HepG2 (cell line): Measurements from ENCODE around the gene ARFGAP2. TPM values are rescaled to one million over a fixed set of nuclear protein-coding genes. Genes with fewer than 3 reads are reported as not detected.

Experiments
- ATAC-seq: fragments of 200-7000 bp; cut with Tn5 transposase; 3 replicates; pipeline ENCODE4 v1.9.1; 2020; ENCODE audit warnings: mild to moderate bottlenecking, moderate library complexity
- BruUV-seq: library from RNA; stranded (reverse); fragments of 400-500 nt; replicated peaks from 2 replicates; lab custom pipeline; 2021; lab: Mats Ljungman, UMichigan
- CTCF ChIA-PET: fragments of 300-600 bp; formaldehyde crosslinking; extraction: SDS; loops from one replicate; lab custom pipeline; 2021; ENCODE audit warnings: low total read pairs, inconsistent platforms, low intra/inter-chr PET ratio; lab: Yijun Ruan, JAX
- POLR2A ChIA-PET: fragments of 350-600 bp; sonication (Branson Sonifier 250); formaldehyde crosslinking; loops from one replicate; lab custom pipeline; 2020; ENCODE audit warnings: antibody characterized with exemption, inconsistent platforms; lab: Yijun Ruan, JAX
- DNase-seq: peaks from one replicate; pipeline ENCODE4 v3.0.0-alpha.2; 2015; ENCODE audit warnings: low spot score
- FAIRE-seq: peaks from 3 replicates; lab custom pipeline; 2011; peaks lifted over from hg19 to GRCh38; lab: Jason Lieb, UNC
- H2AFZ ChIP-seq: one replicate; pipeline ENCODE4 v1.6.1; 2011; ENCODE audit warnings: low read length, inconsistent platforms
- H3K27ac ChIP-seq: fragments of 300-600 bp; 3 replicates; pipeline ENCODE4 v1.8.0; 2011; ENCODE audit warnings: mixed run types, mild to moderate bottlenecking, mixed read lengths, low read length, inconsistent platforms; ENCODE audit not compliant: insufficient read depth; ENCODE audit errors: extremely low read length
- H3K27me3 ChIP-seq, 2 experiments: fragments of 200-600 bp in 1 of 2; 2 replicates in 1 of 2; 3 replicates in 1 of 2; pipeline versions ENCODE4 v1.6.0 to v1.8.0; 2011; ENCODE audit warnings: low read length in 2 of 2, mild to moderate bottlenecking in 2 of 2, moderate library complexity in 2 of 2, inconsistent platforms in 1 of 2; ENCODE audit not compliant: insufficient read depth in 2 of 2, control insufficient read depth in 1 of 2
- H3K36me3 ChIP-seq, 2 experiments: fragments of 200-600 bp in 1 of 2; replicated peaks in 1 of 2; 2 replicates in 1 of 2; 3 replicates in 1 of 2; pipeline versions ENCODE4 v1.5.1 to v1.8.0; 2011; ENCODE audit warnings: low read length in 2 of 2, inconsistent platforms in 1 of 2; ENCODE audit not compliant: insufficient read depth in 2 of 2, control insufficient read depth in 1 of 2
- H3K4me1 ChIP-seq: 2 replicates; pipeline ENCODE4 v1.5.1; 2012; ENCODE audit warnings: low read length, inconsistent platforms; ENCODE audit not compliant: insufficient read depth
- H3K4me2 ChIP-seq: 2 replicates; pipeline ENCODE4 v1.6.0; 2011; ENCODE audit warnings: low read depth, low read length, inconsistent platforms
- H3K4me3 ChIP-seq, 3 experiments: fragments of 200-600 bp in 1 of 3; sonication (generic), shearing (Covaris generic) in 1 of 3; replicated peaks in 1 of 3; 2 replicates each; pipeline ENCODE4 v1.5.1; 2011 to 2016; ENCODE audit warnings: low read length in 3 of 3, inconsistent platforms in 2 of 3, low read depth in 2 of 3, mild to moderate bottlenecking in 2 of 3, control low read depth in 1 of 3, mixed read lengths in 1 of 3; ENCODE audit not compliant: insufficient read depth in 1 of 3
- H3K79me2 ChIP-seq: one replicate; pipeline ENCODE4 v1.6.1; 2011; ENCODE audit warnings: low read length, inconsistent platforms; ENCODE audit not compliant: insufficient read depth
- H3K9ac ChIP-seq: 2 replicates; pipeline ENCODE4 v1.6.0; 2011; ENCODE audit warnings: mild to moderate bottlenecking, low read depth, low read length, inconsistent platforms; ENCODE audit not compliant: insufficient read depth
- H3K9me3 ChIP-seq: 2 replicates; pipeline ENCODE4 v1.5.1; 2012; ENCODE audit warnings: mild to moderate bottlenecking, low read length
- H4K20me1 ChIP-seq: 2 replicates; pipeline ENCODE4 v1.6.0; 2011; ENCODE audit warnings: inconsistent platforms, mild to moderate bottlenecking, low read length, moderate library complexity; ENCODE audit not compliant: insufficient read depth
- FOSL2 ChIP-seq: sonication (generic); formaldehyde crosslinking; IDR thresholded peaks from 2 replicates; pipeline ENCODE4 v1.4.0; 2020; ENCODE audit warnings: missing genetic modification reagents
- FOXA1 ChIP-seq, 2 experiments: fragments of 450-650 bp in 1 of 2; sonication (generic) in 1 of 2; formaldehyde crosslinking in 1 of 2; IDR thresholded peaks; 2 replicates each; pipeline versions ENCODE4 v1.4.0 to v1.6.1; 2016 to 2020; ENCODE audit warnings: missing genetic modification reagents in 1 of 2
- KDM2A ChIP-seq: sonication (generic); formaldehyde crosslinking; IDR thresholded peaks from 2 replicates; pipeline ENCODE4 v1.4.0; 2020; ENCODE audit warnings: low read depth, missing genetic modification reagents, borderline replicate concordance
- MED1 ChIP-seq: sonication (generic); formaldehyde crosslinking; IDR thresholded peaks from 2 replicates; pipeline ENCODE4 v1.4.0; 2020; ENCODE audit warnings: missing genetic modification reagents
- NR2C2 ChIP-seq: sonication (generic); formaldehyde crosslinking; IDR thresholded peaks from 2 replicates; pipeline ENCODE4 v1.4.0; 2020; ENCODE audit warnings: missing genetic modification reagents, mild to moderate bottlenecking, moderate library complexity, borderline replicate concordance
- PPARG ChIP-seq: conservative IDR thresholded peaks from 2 replicates; pipeline ENCODE4 v1.6.1; 2016; ENCODE audit warnings: missing biosample characterization, missing genetic modification reagents
- SRF ChIP-seq: IDR thresholded peaks from 2 replicates; pipeline ENCODE4 v1.6.1; 2011; ENCODE audit warnings: mild to moderate bottlenecking, low read depth, low read length, moderate library complexity
- ZC3H4 ChIP-seq: sonication (generic); formaldehyde crosslinking; IDR thresholded peaks from 2 replicates; pipeline ENCODE4 v1.4.0; 2020; ENCODE audit warnings: missing genetic modification reagents, borderline replicate concordance
- ZKSCAN1 ChIP-seq: fragments of 150-350 bp; IDR thresholded peaks from 2 replicates; pipeline ENCODE4 v1.6.1; 2014; ENCODE audit warnings: low read length
- ZNF101 ChIP-seq: sonication (generic); formaldehyde crosslinking; IDR thresholded peaks from 2 replicates; pipeline ENCODE4 v1.4.0; 2020; ENCODE audit warnings: mild to moderate bottlenecking, low read depth, missing genetic modification reagents, borderline replicate concordance
- ZNF496 ChIP-seq: sonication (generic); formaldehyde crosslinking; IDR thresholded peaks from 2 replicates; pipeline ENCODE4 v1.8.1; 2023; ENCODE audit warnings: mild to moderate bottlenecking, moderate library complexity, missing genetic modification reagents; ENCODE audit not compliant: insufficient replicate concordance
- ZNF510 ChIP-seq: sonication (generic); formaldehyde crosslinking; IDR thresholded peaks from 2 replicates; pipeline ENCODE4 v1.4.0; 2020; ENCODE audit warnings: low read depth, mild to moderate bottlenecking, missing genetic modification reagents
- ZNF766 ChIP-seq: sonication (generic); formaldehyde crosslinking; IDR thresholded peaks from 2 replicates; pipeline ENCODE4 v1.5.0; 2020; ENCODE audit warnings: missing genetic modification reagents, borderline replicate concordance
- WGBS: methylation state at CpG from one replicate; pipeline ENCODE4 v1.1.6; 2017; ENCODE audit warnings: low lambda C conversion rate; 5-methylcytosine and 5-hydroxymethylcytosine counted together
- in situ Hi-C: cut with HindIII; loops from 2 replicates; pipeline ENCODE4 v1.10.0; 2017; ENCODE audit warnings: low pct_unique_long_range_greater_than_20kb; ENCODE audit not compliant: extremely low pct_ligation_motif_present
- intact Hi-C: fragments of 100-400 bp; cut with micrococcal nuclease; formaldehyde crosslinking; loops from one replicate; pipeline ENCODE4 v1.10.0; 2022; ENCODE audit not compliant: unreplicated experiment
- polyA plus RNA-seq, 8 experiments: library from polyadenylated mRNA; depleted of rRNA in 3 of 8; stranded (reverse) in 7 of 8; unstranded in 1 of 8; fragments of >200 nt; fragmentation: Illumina TruSeq in 4 of 8; extraction: Trizol in 4 of 8; gene quantifications; 2 replicates each; pipeline versions ENCODE4 v1.2.1 to v1.2.3, GENCODE V29; 2011 to 2016; ENCODE audit warnings: low read depth in 4 of 8, missing spikeins in 1 of 8, mixed read lengths in 1 of 8; ENCODE audit not compliant: insufficient read depth in 1 of 8
- total RNA-seq, 5 experiments: library from RNA; depleted of rRNA; stranded (reverse); fragments of >200 nt; fragmentation: Illumina TruSeq; extraction: Trizol; gene quantifications; 2 replicates each; pipeline ENCODE4 v1.2.3, GENCODE V29; 2016; ENCODE audit warnings: low read depth in 1 of 5
- TF ChIP-seq, protein P1 (sequence below): sonication (generic); formaldehyde crosslinking; IDR thresholded peaks from 2 replicates; pipeline ENCODE4 v1.4.0; 2020; ENCODE audit warnings: missing genetic modification reagents, borderline replicate concordance
- TF ChIP-seq, protein P2 (sequence below): sonication (generic); formaldehyde crosslinking; IDR thresholded peaks from 2 replicates; pipeline ENCODE4 v1.5.0; 2020; ENCODE audit warnings: mild to moderate bottlenecking, missing genetic modification reagents

The ARFGAP2 gene
- total and polyA plus RNA-seq, 2 of the 13 experiments (the other 11 are each of a cell fraction or from before 2014, with no cell fraction given), result 32.3 to 75.3 TPM

DNA sequence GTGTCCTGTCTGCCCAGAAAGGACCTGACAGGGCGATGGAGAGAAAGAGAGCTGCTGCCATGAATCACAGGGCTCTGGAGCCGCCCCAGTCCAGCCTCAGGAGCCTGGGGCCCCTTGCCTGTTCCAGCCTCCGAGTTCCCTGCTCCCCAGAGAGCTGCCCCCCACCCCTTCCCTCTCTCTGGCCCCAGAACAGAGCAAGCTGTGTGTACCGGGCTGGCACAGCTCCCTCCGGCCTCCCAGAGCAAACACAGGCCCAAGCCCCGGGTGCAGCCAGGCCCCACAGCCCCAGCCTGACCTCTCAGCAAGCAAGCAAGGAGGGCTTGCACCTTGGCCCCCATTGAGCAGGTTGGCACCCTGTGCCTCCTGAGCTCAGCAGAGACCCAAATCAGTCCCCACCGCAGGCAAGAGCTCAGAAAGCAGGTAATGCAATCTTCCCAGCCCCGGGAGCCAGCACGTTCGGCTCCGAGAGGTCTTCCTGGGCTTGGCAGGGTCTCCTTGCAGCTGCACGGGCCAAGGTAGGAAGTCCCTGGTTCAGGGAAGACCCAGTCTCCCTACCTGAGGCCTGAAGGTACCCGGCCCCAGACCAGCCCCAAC, 8.1 kb upstream of the ARFGAP2 start (continued):
- TF ChIP-seq, protein P1, sequence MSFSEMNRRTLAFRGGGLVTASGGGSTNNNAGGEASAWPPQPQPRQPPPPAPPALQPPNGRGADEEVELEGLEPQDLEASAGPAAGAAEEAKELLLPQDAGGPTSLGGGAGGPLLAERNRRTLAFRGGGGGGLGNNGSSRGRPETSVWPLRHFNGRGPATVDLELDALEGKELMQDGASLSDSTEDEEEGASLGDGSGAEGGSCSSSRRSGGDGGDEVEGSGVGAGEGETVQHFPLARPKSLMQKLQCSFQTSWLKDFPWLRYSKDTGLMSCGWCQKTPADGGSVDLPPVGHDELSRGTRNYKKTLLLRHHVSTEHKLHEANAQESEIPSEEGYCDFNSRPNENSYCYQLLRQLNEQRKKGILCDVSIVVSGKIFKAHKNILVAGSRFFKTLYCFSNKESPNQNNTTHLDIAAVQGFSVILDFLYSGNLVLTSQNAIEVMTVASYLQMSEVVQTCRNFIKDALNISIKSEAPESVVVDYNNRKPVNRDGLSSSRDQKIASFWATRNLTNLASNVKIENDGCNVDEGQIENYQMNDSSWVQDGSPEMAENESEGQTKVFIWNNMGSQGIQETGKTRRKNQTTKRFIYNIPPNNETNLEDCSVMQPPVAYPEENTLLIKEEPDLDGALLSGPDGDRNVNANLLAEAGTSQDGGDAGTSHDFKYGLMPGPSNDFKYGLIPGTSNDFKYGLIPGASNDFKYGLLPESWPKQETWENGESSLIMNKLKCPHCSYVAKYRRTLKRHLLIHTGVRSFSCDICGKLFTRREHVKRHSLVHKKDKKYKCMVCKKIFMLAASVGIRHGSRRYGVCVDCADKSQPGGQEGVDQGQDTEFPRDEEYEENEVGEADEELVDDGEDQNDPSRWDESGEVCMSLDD (CRISPR knock-in tag), result peak; percentile 88
- TF ChIP-seq NR2C2 (CRISPR knock-in tag) (peak; percentile 27; the same call in 1 of the 2 replicates), MED1 (peak; percentile 55; the same call in 1 of the 2 replicates), ZNF510 (CRISPR knock-in tag) (peak; percentile 20; the same call in 1 of the 2 replicates), ZKSCAN1 (peak; percentile 49; the same call in 1 of the 2 replicates), ZNF101 (CRISPR knock-in tag) (peak; percentile 27; the same call in 1 of the 2 replicates), FOXA1 (IDR thresholded peaks at IDR 0.05) (no peak), FOXA1 (CRISPR knock-in tag; IDR thresholded peaks at IDR 0.05) (peak; percentile 86)

DNA sequence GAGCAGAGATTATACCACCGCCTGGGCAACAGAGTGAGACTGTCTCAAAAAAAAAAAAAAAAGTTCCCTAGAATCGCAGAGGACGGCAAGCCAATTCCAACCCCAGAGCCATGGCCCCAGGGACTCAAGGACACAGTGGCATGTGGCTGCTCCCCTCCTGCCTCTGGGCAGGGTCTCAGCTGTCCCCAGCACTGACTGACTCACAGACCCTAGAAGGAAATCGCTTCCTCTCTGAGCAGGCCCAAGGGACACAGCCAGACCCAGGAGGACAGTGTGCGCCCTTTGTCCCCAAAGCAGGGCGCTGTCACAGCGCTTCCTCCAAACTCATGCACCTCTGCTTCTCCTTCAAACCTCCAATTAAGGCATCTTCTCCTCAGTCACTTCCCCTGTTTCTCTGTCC, 7.3 kb upstream of the ARFGAP2 start:
- H3K79me2 ChIP-seq, result peaks cover 25% of the 10 kb centered on the region
- peaks cover 51% of the 10 kb centered on the region for H3K4me1 ChIP-seq
- no TSS peak for BruUV-seq
- DNase-seq (no peak), FAIRE-seq (no peak), ATAC-seq (no peak)
- H3K4me3 ChIP-seq, result peak overlapping the region; percentile 70 to 86 (median 77)
- no peaks in the 10 kb centered on the region for H3K9me3 ChIP-seq
- no peaks in the 10 kb centered on the region for H4K20me1 ChIP-seq
- peak overlapping the region; percentile 86 for H3K4me2 ChIP-seq
- peaks cover 15 to 25% of the 10 kb centered on the region in 2 experiments for H3K36me3 ChIP-seq
- peak overlapping the region; percentile 98 for H3K27ac ChIP-seq
- no peaks in the 10 kb centered on the region for H3K27me3 ChIP-seq
- H3K9ac ChIP-seq, result peak overlapping the region; percentile 94
- WGBS, result 40% methylated on average over 6 of the region's 7 CpGs
- intact Hi-C loops (loop anchor here (2.0 kb wide), 1 partner anchor 71 kb away; no protein-coding TSS in a partner anchor), in situ Hi-C loops (no loop called here)
- no peak overlapping the region for H2AFZ ChIP-seq
- CTCF ChIA-PET, result no interaction called here
- POLR2A ChIA-PET, result interaction anchor here (0.7 to 9.2 kb wide), 16 partner anchors 8 to 87 kb away, joined by 3 to 247 read pairs (median 6); partner anchors contain the start of genes ACP2, DDB2, MADD and NR1H3
- TF ChIP-seq KDM2A (CRISPR knock-in tag) (peak; percentile 34), ZNF496 (CRISPR knock-in tag) (no peak), SRF (peak; percentile 32; the same call in 1 of the 2 replicates), PPARG (CRISPR knock-in tag) (0 out of 2 replicates have a peak, but pooled peaks have one; percentile 19), ZNF766 (CRISPR knock-in tag) (no peak), FOSL2 (CRISPR knock-in tag) (peak; percentile 30), ZC3H4 (CRISPR knock-in tag) (0 out of 2 replicates have a peak, but pooled peaks have one; percentile 5)
- TF ChIP-seq, protein P2, sequence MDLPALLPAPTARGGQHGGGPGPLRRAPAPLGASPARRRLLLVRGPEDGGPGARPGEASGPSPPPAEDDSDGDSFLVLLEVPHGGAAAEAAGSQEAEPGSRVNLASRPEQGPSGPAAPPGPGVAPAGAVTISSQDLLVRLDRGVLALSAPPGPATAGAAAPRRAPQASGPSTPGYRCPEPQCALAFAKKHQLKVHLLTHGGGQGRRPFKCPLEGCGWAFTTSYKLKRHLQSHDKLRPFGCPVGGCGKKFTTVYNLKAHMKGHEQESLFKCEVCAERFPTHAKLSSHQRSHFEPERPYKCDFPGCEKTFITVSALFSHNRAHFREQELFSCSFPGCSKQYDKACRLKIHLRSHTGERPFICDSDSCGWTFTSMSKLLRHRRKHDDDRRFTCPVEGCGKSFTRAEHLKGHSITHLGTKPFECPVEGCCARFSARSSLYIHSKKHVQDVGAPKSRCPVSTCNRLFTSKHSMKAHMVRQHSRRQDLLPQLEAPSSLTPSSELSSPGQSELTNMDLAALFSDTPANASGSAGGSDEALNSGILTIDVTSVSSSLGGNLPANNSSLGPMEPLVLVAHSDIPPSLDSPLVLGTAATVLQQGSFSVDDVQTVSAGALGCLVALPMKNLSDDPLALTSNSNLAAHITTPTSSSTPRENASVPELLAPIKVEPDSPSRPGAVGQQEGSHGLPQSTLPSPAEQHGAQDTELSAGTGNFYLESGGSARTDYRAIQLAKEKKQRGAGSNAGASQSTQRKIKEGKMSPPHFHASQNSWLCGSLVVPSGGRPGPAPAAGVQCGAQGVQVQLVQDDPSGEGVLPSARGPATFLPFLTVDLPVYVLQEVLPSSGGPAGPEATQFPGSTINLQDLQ (CRISPR knock-in tag), result 0 out of 2 replicates have a peak, but pooled peaks have one; percentile 41
